GM19238 (cell line): ENCODE data around the gene ARMC5.
"Not testable (repeated sequence)": the region's sequence is repeated elsewhere in the genome, so short reads cannot be mapped to it uniquely, and the experiment has no call there.

Experiments
- DNase-seq: peaks from one replicate; pipeline ENCODE4 v3.0.0; 2011; ENCODE audit warnings: low spot score; ENCODE audit not compliant: insufficient read length

The ARMC5 gene

GRCh38 chr16:31476303-31477219 lies 17.3 kb downstream of the ARMC5 start:
- peak; percentile 79 for DNase-seq

GRCh38 chr16:31477220-31478216 lies 18.2 kb downstream of the ARMC5 start:
- peak; percentile 44 for DNase-seq

- no peak for DNase-seq
Observed at GRCh38 chr16:31478956-31479355, 19.7 kb downstream of the ARMC5 start.

- no peak for DNase-seq
Observed at GRCh38 chr16:31479751-31480150, 20.4 kb downstream of the ARMC5 start.

- no peak for DNase-seq
Observed at GRCh38 chr16:31480851-31481536, 21.7 kb downstream of the ARMC5 start.

GRCh38 chr16:31483081-31483480 lies 23.8 kb downstream of the ARMC5 start, which contains the start of gene SLC5A2:
SLC5A2 (plus strand) TSS chr16:31483123; CDS start chr16:31483137, 14 bp downstream.
- DNase-seq, result no peak

GRCh38 chr16:31484048-31484447 lies 24.7 kb downstream of the ARMC5 start:
- DNase-seq, result not testable (repeated sequence)

GRCh38 chr16:31484491-31485171 lies 25.3 kb downstream of the ARMC5 start:
- no peak for DNase-seq

GRCh38 chr16:31485571-31485970 lies 26.3 kb downstream of the ARMC5 start:
- DNase-seq, result no peak

GRCh38 chr16:31486045-31486444 lies 26.7 kb downstream of the ARMC5 start:
- no peak for DNase-seq

- DNase-seq, result no peak
Observed at GRCh38 chr16:31487071-31487719, 27.9 kb downstream of the ARMC5 start.

GRCh38 chr16:31487720-31488467 lies 28.6 kb downstream of the ARMC5 start:
- peak; percentile 76 for DNase-seq

GRCh38 chr16:31488468-31489297 lies 29.4 kb downstream of the ARMC5 start:
- DNase-seq, result no peak

- DNase-seq, result no peak
Observed at GRCh38 chr16:31489298-31489564, 29.9 kb downstream of the ARMC5 start.

GRCh38 chr16:31489616-31490584 lies 30.6 kb downstream of the ARMC5 start:
- no peak for DNase-seq

GRCh38 chr16:31491778-31492418 lies 32.6 kb downstream of the ARMC5 start:
- DNase-seq, result no peak

GRCh38 chr16:31493506-31494125 lies 34.3 kb downstream of the ARMC5 start:
- DNase-seq, result no peak
